Measurements from ENCODE around the gene HAUS7.

DNA sequence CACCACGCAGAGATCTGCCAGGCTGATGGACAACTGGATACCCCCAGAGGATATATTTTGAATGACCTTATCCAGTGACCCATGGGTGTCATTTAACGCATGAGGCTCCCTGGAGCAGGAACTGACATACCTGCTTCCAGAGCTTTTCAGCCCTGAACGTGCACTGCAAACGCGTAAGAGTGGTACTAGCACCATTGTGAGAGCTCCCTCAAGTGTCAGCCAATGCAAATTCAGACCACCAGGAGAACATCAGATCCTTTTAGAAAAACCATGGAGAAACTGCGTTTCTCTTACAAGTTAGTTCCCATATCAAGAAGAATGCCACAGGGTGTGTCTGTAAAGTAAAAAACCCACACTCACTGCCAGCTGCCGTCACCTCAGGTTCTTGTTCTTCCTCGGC is 31.8 kb downstream of the HAUS7 start:
- TF ChIP-seq, protein P1, sequence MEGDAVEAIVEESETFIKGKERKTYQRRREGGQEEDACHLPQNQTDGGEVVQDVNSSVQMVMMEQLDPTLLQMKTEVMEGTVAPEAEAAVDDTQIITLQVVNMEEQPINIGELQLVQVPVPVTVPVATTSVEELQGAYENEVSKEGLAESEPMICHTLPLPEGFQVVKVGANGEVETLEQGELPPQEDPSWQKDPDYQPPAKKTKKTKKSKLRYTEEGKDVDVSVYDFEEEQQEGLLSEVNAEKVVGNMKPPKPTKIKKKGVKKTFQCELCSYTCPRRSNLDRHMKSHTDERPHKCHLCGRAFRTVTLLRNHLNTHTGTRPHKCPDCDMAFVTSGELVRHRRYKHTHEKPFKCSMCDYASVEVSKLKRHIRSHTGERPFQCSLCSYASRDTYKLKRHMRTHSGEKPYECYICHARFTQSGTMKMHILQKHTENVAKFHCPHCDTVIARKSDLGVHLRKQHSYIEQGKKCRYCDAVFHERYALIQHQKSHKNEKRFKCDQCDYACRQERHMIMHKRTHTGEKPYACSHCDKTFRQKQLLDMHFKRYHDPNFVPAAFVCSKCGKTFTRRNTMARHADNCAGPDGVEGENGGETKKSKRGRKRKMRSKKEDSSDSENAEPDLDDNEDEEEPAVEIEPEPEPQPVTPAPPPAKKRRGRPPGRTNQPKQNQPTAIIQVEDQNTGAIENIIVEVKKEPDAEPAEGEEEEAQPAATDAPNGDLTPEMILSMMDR (IDR thresholded peaks at IDR 0.05) = no peak
- TF ChIP-seq POLR2A (IDR thresholded peaks at IDR 0.05) = no peak

All from uterus (tissue), 2 donors.